Frontal cortex (tissue), 4 donors: ENCODE data around the gene S100A1. TPM values are rescaled to one million over a fixed set of nuclear protein-coding genes. Genes with fewer than 3 reads are reported as not detected.
"Not testable (repeated sequence)": the region's sequence is repeated elsewhere in the genome, so short reads cannot be mapped to it uniquely, and the experiment has no call there.

Experiments
- DNase-seq, 2 donors: peaks; one replicate each; pipeline ENCODE4 v3.0.0; 2012; ENCODE audit warnings: low spot score in 2 of 2
- FAIRE-seq: peaks from 2 replicates; lab custom pipeline; 2012; peaks lifted over from hg19 to GRCh38; lab: Jason Lieb, UNC
- total RNA-seq: library from RNA; depleted of rRNA; stranded (reverse); fragments of >200 nt; gene quantifications from one replicate; pipeline ENCODE4 v1.2.3, GENCODE V29; 2014
- donor health status: control.
- donor health status: control.
- donor health status: control.

The S100A1 gene
- 1.2 TPM for total RNA-seq

GRCh38 chr1:153627715-153628626 lies at the start of gene S100A1:
TSS of gene S100A1 (plus strand) at chr1:153628434. CDS start at chr1:153630522, 2,088 bp downstream.
- no peak for FAIRE-seq
- DNase-seq: peak in 1 of 2 donors; percentile 61

GRCh38 chr1:153578490-153578889 lies 49.7 kb upstream of the S100A1 start:
- DNase-seq (no peak), FAIRE-seq (no peak)

DNA sequence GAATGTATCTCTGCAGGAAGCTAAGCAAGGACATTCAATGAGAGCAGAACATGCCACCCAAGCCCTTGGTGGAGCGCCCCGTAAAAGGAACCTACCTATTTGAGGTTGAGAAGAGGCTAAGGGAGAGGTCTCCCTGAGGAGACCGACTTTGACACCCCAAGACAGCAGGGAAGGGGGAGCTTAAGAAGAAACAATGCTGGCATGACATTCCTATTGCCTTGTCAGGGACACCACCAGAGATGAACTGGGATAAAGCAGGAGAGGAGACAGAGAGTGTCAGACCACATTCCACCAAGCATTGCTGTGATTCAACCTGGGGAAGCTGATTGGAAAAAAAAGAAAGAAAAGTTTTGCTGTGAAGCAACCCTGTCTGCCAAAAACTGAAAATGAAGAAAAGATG lies 49.3 kb upstream of the S100A1 start:
- FAIRE-seq (no peak), DNase-seq (no peak)

DNA sequence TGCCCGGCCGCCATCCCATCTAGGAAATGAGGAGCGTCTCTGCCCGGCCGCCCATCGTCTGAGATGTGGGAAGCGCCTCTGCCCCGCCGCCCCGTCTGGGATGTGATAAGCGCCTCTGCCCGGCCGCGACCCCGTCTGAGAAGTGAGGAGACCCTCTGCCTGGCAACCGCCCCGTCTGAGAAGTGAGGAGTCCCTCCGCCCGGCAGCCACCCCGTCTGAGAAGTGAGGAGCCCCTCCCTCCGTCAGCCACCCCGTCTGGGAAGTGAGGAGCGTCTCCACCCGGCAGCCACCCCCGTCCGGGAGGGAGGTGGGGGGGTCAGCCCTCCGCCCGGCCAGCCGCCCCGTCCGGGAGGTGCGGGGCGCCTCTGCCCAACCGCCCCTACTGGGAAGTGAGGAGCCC lies 45.4 kb upstream of the S100A1 start:
- FAIRE-seq, DNase-seq: not testable (repeated sequence)

- not testable (repeated sequence) for FAIRE-seq
Observed at GRCh38 chr1:153583514-153583913, 44.7 kb upstream of the S100A1 start.

GRCh38 chr1:153583976-153584375 lies 44.3 kb upstream of the S100A1 start:
- peak; percentile 33 for FAIRE-seq

More at GRCh38 chr1:153583514-153583913, 44.7 kb upstream of the S100A1 start:
- not testable (repeated sequence) for DNase-seq

DNA sequence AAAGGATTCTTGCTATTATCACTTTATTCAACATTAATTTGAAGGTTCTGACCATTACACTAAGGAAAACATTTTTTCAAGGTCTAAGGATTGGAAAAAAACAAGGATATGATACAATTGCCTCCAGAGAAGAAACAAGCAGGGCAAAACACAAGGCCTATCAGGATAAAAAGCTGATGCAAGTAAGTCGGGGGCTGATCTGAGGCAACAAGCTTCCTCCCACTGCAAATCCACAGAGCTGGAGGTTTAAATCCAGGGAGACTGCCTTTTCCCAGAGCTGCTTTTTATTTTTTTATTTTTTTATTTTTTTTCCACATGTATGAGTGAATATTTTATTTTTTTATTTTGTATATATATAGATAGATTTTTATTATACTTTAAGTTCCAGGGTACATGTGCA lies 43.2 kb upstream of the S100A1 start:
- no peak for DNase-seq
- FAIRE-seq: no peak

More at GRCh38 chr1:153583976-153584375, 44.3 kb upstream of the S100A1 start:
- DNase-seq: no peak

DNA sequence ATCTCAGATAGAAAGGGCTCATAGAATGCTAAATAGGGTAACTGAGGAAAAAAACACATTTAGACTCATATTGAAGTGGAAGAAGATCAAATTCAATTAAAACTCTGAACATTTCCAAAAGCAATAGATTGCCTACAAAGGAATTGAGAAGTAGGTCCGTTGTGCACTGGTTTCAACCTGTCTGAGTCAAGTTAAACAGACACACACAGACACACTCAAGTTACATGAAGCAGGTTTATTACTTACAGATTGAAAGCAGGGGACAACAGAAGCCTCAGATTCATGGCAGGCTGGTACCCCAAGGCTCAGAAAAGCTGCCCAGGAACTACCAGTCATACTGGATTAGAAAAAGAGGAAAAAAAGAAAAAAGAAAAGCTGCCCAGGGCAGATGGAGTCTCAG lies 41.9 kb upstream of the S100A1 start:
- FAIRE-seq: no peak
- DNase-seq: no peak

DNA sequence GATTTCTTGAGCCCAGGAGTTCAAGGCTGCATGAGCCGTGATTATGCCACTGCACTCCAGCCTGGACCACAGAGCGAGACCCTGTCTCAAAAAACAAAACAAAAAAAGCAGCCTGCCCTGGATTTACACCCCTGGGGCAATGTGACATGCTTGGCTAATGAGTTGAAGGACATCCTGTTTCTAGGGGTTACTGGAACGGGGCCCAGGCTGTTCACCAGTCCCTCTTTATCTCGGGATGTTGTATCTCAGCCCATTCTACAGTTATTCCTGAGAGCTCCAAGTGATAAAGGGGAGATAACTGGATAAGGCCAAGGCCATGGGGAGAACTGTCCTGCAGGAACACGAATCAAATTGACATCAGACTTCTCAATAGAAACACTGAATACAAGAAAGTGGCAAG lies 40.9 kb upstream of the S100A1 start:
- no peak for FAIRE-seq
- no peak for DNase-seq

- FAIRE-seq, DNase-seq: not testable (repeated sequence)
Observed at GRCh38 chr1:153588033-153588432, 40.2 kb upstream of the S100A1 start.

GRCh38 chr1:153588482-153588881 lies 39.8 kb upstream of the S100A1 start:
- DNase-seq (no peak), FAIRE-seq (no peak)

DNA sequence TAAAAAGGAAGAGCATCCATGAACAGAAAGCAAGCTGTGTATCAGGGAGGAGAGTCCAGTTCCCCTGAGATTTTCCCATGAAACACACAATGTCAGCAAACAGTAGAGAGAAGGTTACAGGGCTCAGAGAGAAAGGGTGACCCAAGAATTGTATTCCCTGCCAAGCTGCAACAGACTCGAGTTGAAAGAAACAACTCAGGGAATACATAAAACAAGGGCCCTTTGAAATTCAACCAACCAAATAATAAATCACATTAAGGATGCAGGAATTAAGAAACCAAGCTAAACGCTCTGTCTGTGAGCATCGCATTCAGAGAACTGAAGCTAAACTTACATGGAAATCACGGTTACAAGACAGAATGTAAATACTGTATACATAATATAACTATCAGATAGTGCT lies 35.5 kb upstream of the S100A1 start:
- no peak for FAIRE-seq
- DNase-seq: no peak

- FAIRE-seq (no peak), DNase-seq (no peak)
Observed at GRCh38 chr1:153597206-153597605, 31.0 kb upstream of the S100A1 start.

DNA sequence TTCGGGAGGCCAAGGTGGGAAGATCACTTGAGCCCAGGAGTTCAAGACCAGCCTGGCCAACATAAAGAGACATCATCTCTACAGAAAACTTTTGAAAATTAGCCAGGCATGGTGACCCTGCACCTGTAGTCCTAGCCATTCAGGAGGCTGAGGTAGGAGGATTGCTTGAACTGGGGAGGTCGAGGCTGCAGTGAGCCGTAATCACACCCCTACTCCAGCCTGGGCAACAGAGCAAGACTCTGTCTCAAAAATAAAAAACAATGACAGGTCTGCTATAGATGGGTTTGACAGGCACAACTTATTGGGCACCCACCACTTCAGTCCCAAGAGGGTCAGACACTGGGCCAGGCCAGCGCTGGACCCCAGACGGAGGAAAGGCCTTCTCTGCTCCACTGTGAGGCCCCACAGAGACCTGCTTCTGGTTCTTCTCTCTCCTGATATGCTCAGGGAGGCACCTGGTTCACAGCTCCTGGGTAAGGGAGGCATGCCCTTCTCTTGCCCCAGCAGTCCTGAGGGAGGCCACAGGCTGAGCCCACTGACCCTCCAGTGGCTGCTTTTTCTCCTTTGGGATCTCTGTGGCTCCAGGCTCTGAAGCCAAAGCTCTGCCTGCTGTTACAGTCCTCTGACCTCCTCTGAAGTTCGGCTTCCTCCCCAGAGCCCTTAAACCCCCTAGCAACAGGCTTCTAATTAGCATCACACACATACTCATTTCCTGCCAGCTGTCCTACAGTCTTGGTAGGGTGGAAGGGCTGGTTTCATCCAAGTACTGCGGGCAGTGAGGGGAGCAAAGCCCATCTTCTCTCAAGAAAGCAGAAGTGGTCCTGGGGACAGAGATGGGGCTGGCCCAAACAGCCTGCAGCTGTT lies 29.7 kb upstream of the S100A1 start:
- FAIRE-seq (no peak), DNase-seq (no peak)

GRCh38 chr1:153599847-153600246 lies 28.4 kb upstream of the S100A1 start:
- no peak for FAIRE-seq
- no peak for DNase-seq

- FAIRE-seq: no peak
- DNase-seq: no peak
Observed at GRCh38 chr1:153602749-153603148, 25.5 kb upstream of the S100A1 start.

- DNase-seq: no peak
- FAIRE-seq: no peak
Observed at GRCh38 chr1:153606194-153606593, 22.0 kb upstream of the S100A1 start.

DNA sequence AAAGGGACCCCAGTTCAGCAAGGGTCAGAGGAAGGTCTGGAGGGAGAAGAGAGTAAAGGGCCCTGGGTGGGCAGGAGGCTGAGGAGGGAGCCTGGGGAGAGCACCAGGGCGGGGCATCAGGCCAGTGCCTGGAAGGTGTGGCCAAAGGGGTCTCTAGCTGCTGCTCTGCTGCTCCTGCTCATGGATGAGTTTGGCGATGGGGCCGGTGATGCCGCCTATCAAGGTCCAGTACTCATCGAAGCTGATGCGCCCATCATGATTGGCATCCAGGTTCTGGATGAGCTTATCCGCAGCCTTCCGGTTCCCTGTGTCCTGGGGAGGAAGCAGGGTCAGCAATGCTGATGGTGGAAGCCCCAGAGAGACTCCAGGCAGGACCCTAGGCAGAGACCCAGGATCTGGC lies 20.9 kb upstream of the S100A1 start:
- FAIRE-seq (no peak), DNase-seq (no peak)

DNA sequence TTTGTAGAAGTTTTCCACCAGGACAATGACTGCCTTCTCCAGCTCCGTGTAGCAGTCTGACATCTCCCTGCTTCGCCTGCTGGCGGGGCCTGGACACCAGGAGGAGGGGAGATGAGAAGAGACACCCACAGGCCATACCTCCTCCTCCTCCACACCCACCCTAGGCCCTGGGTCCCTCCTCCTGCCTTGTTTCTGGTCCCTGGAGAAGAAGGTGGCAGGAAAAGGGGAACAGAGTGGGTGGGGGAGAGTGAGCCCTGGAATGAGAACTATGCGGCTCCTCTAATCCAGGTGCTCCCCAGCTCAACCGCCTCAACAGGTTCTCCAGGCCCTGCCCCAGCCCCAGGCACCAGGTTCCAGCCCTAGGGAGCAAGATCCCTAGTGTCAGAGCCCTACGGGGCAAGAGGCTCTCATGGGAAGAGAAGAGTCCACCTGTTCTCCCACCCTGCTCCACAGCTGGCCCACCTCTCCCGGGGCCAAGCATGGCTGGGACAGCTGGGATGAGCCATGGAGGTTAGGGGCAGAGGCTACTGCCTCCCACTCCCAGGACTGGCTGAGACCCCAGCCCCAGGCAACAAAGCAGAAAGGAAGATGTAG lies 20.0 kb upstream of the S100A1 start:
- FAIRE-seq: no peak
- no peak for DNase-seq
